CD14-positive monocyte (primary cell): ENCODE data around the gene PRDM11. TPM values are rescaled to one million over a fixed set of nuclear protein-coding genes. Genes with fewer than 3 reads are reported as not detected.

Source experiments
- DNase-seq, 3 donors: peaks; one replicate each; pipeline ENCODE4 v3.0.0-alpha.2; 2011 to 2022
- H2AFZ ChIP-seq: 2 replicates; pipeline ENCODE4 v1.6.0; 2012; ENCODE audit warnings: mild to moderate bottlenecking, low read depth, low read length, inconsistent platforms; ENCODE audit not compliant: insufficient read depth, poor library complexity, severe bottlenecking
- H3K27ac ChIP-seq, 2 donors: 1 replicate in 1 of 2; 2 replicates in 1 of 2; pipeline ENCODE4 v1.5.1; 2012 to 2013; ENCODE audit warnings: low read length in 2 of 2, control low read depth in 1 of 2, inconsistent platforms in 1 of 2, low read depth in 1 of 2, mild to moderate bottlenecking in 1 of 2
- H3K27me3 ChIP-seq, 2 donors: one replicate each; pipeline versions ENCODE4 v1.6.0 to v1.6.1; 2011 to 2013; ENCODE audit warnings: low read length in 2 of 2; ENCODE audit not compliant: control insufficient read depth in 2 of 2, insufficient read depth in 2 of 2
- H3K36me3 ChIP-seq, 2 donors: replicated peaks in 1 of 2; 1 replicate in 1 of 2; 2 replicates in 1 of 2; pipeline versions ENCODE4 v1.5.1 to v1.6.1; 2012 to 2013; ENCODE audit warnings: low read length in 2 of 2, control low read depth in 1 of 2, inconsistent platforms in 1 of 2, mild to moderate bottlenecking in 1 of 2; ENCODE audit not compliant: insufficient read depth in 2 of 2, control insufficient read depth in 1 of 2
- H3K4me1 ChIP-seq, 2 donors: 1 replicate in 1 of 2; 2 replicates in 1 of 2; pipeline versions ENCODE4 v1.5.1 to v1.6.1; 2012 to 2013; ENCODE audit warnings: low read length in 2 of 2, control low read depth in 1 of 2, inconsistent platforms in 1 of 2, mild to moderate bottlenecking in 1 of 2, moderate library complexity in 1 of 2; ENCODE audit not compliant: insufficient read depth in 2 of 2, control insufficient read depth in 1 of 2
- H3K4me2 ChIP-seq: replicated peaks from 2 replicates; pipeline ENCODE3; 2012; ENCODE audit warnings: low read length, moderate library complexity, mild to moderate bottlenecking; ENCODE audit not compliant: poor library complexity, severe bottlenecking; ENCODE audit errors: extremely low read depth
- H3K4me3 ChIP-seq, 3 experiments: fragments of 200-600 bp in 1 of 3; sonication (generic) in 1 of 3; replicated peaks in 1 of 3; 1 replicate in 2 of 3; 2 replicates in 1 of 3; pipeline ENCODE4 v1.5.1; 2011 to 2013; ENCODE audit warnings: low read length in 3 of 3, mild to moderate bottlenecking in 3 of 3, control low read depth in 2 of 3, low read depth in 2 of 3, inconsistent platforms in 1 of 3, moderate library complexity in 1 of 3
- H3K79me2 ChIP-seq: 2 replicates; pipeline ENCODE4 v1.6.0; 2012; ENCODE audit warnings: mild to moderate bottlenecking, control low read depth, inconsistent platforms, low read length, moderate library complexity; ENCODE audit not compliant: insufficient read depth
- H3K9ac ChIP-seq: 2 replicates; pipeline ENCODE4 v1.6.0; 2017; ENCODE audit warnings: low read length, mild to moderate bottlenecking; ENCODE audit not compliant: insufficient read depth, poor library complexity, severe bottlenecking
- H3K9me3 ChIP-seq, 2 donors: replicated peaks in 1 of 2; 1 replicate in 1 of 2; 2 replicates in 1 of 2; pipeline versions ENCODE4 v1.5.1 to v1.6.1; 2012 to 2013; ENCODE audit warnings: low read length in 2 of 2, control low read depth in 1 of 2; ENCODE audit not compliant: control insufficient read depth in 1 of 2, insufficient read depth in 1 of 2
- H4K20me1 ChIP-seq: 2 replicates; pipeline ENCODE4 v1.6.0; 2012; ENCODE audit warnings: mild to moderate bottlenecking, low read length, control low read depth, moderate library complexity; ENCODE audit not compliant: insufficient read depth
- H3K27ac Mint-ChIP-seq, 7 donors: one replicate each; pipeline ENCODE4 v1.8.0; 2020; ENCODE audit warnings: mild to moderate bottlenecking in 7 of 7, mixed read lengths in 7 of 7, moderate library complexity in 6 of 7, inconsistent platforms in 2 of 7
- H3K27me3 Mint-ChIP-seq, 3 donors: one replicate each; pipeline ENCODE4 v1.8.0; 2021 to 2022; ENCODE audit warnings: low read depth in 3 of 3, mild to moderate bottlenecking in 3 of 3, mixed read lengths in 3 of 3, moderate library complexity in 3 of 3, inconsistent platforms in 1 of 3
- H3K36me3 Mint-ChIP-seq, 2 donors: one replicate each; pipeline ENCODE4 v1.8.0; 2020; ENCODE audit warnings: mixed read lengths in 2 of 2, inconsistent platforms in 1 of 2, mild to moderate bottlenecking in 1 of 2
- H3K4me1 Mint-ChIP-seq: one replicate; pipeline ENCODE4 v1.8.0; 2020; ENCODE audit warnings: mild to moderate bottlenecking, mixed read lengths
- H3K4me3 Mint-ChIP-seq, 2 donors: one replicate each; pipeline ENCODE4 v1.8.0; 2020; ENCODE audit warnings: mild to moderate bottlenecking in 2 of 2, mixed read lengths in 2 of 2, moderate library complexity in 1 of 2
- H3K9me3 Mint-ChIP-seq, 7 donors: one replicate each; pipeline ENCODE4 v1.8.0; 2020 to 2022; ENCODE audit warnings: mixed read lengths in 7 of 7, mild to moderate bottlenecking in 6 of 7, moderate library complexity in 6 of 7, inconsistent platforms in 2 of 7
- CTCF ChIP-seq: fragments of 200-600 bp; IDR thresholded peaks from one replicate; pipeline ENCODE4 v1.8.0; 2022; ENCODE audit warnings: antibody characterized with exemption, mild to moderate bottlenecking
- WGBS: methylation state at CpG from one replicate; pipeline ENCODE4 v1.1.5; 2013; ENCODE audit warnings: missing lambda C conversion rate; ENCODE audit not compliant: insufficient coverage; 5-methylcytosine and 5-hydroxymethylcytosine counted together
- intact Hi-C, 2 donors: fragments of 100-400 bp; cut with micrococcal nuclease; formaldehyde crosslinking; loops; one replicate each; pipeline versions ENCODE4 v1.15.0 to v1.15.1; 2023
- polyA plus RNA-seq, 3 donors: library from polyadenylated mRNA; depleted of rRNA in 1 of 3; unstranded in 2 of 3; stranded (reverse) in 1 of 3; fragments of 300-500 nt in 2 of 3; fragments of >200 nt in 1 of 3; fragmentation: Illumina TruSeq in 2 of 3; gene quantifications; 1 replicate in 2 of 3; 2 replicates in 1 of 3; pipeline ENCODE4 v1.2.3, GENCODE V29; 2012 to 2021

The PRDM11 gene
- polyA plus RNA-seq, 3 donors = 0.48 to 1.8 TPM; not detected in 1

- H2AFZ ChIP-seq = no peak overlapping the region
- H3K27me3 ChIP-seq = no peaks in the 10 kb centered on the region
- Mint-ChIP-seq H3K27ac (no peak overlapping the region), H3K4me1 (peaks cover 7% of the 10 kb centered on the region), H3K9me3 (peaks cover 0 to 6% (median 2%) of the 10 kb centered on the region in 7 donors), H3K36me3 (no peaks in the 10 kb centered on the region), H3K4me3 (no peak overlapping the region), H3K27me3 (peaks cover 4 to 7% (median 5%) of the 10 kb centered on the region in 3 donors)
- H3K4me3 ChIP-seq = no peak overlapping the region
- no peaks in the 10 kb centered on the region for H3K79me2 ChIP-seq
- no peak overlapping the region for H3K27ac ChIP-seq
- no peaks in the 10 kb centered on the region for H3K4me1 ChIP-seq
- no peaks in the 10 kb centered on the region for H3K36me3 ChIP-seq
- TF ChIP-seq CTCF = no peak
- H3K9ac ChIP-seq = no peak overlapping the region
- no peak for DNase-seq
- no peaks in the 10 kb centered on the region for H3K9me3 ChIP-seq
- 98% methylated on average over 5 of the region's 15 CpGs for WGBS
- intact Hi-C loops = no loop called here
- H3K4me2 ChIP-seq = no peak overlapping the region
- no peaks in the 10 kb centered on the region for H4K20me1 ChIP-seq
Measured at GRCh38 chr11:45234306-45235006, 88.0 kb downstream of the PRDM11 start.

GRCh38 chr11:45237711-45238315 lies 91.4 kb downstream of the PRDM11 start:
- TF ChIP-seq CTCF = no peak
- H3K4me2 ChIP-seq = no peak overlapping the region
- 100% methylated on average over 1 of the region's 4 CpGs for WGBS
- H3K4me1 ChIP-seq = no peaks in the 10 kb centered on the region
- H3K36me3 Mint-ChIP-seq = no peaks in the 10 kb centered on the region
- H3K4me1 Mint-ChIP-seq = peaks cover 7% of the 10 kb centered on the region
- no peak overlapping the region for H3K27ac ChIP-seq
- no peak overlapping the region for H3K4me3 Mint-ChIP-seq
- no peaks in the 10 kb centered on the region for H3K79me2 ChIP-seq
- H3K27me3 Mint-ChIP-seq = peaks cover 4 to 9% (median 8%) of the 10 kb centered on the region in 3 donors
- H2AFZ ChIP-seq = no peak overlapping the region
- no peak overlapping the region for H3K9ac ChIP-seq
- no peak overlapping the region for H3K4me3 ChIP-seq
- H3K27ac Mint-ChIP-seq = no peak overlapping the region
- peaks cover 0 to 8% (median 2%) of the 10 kb centered on the region in 7 donors for H3K9me3 Mint-ChIP-seq
- H4K20me1 ChIP-seq = no peaks in the 10 kb centered on the region
- H3K36me3 ChIP-seq = no peaks in the 10 kb centered on the region
- intact Hi-C loops = no loop called here
- no peaks in the 10 kb centered on the region for H3K9me3 ChIP-seq
- DNase-seq = no peak
- no peaks in the 10 kb centered on the region for H3K27me3 ChIP-seq
